ENCODE data around the gene ARPC2.

The ARPC2 gene

DNA sequence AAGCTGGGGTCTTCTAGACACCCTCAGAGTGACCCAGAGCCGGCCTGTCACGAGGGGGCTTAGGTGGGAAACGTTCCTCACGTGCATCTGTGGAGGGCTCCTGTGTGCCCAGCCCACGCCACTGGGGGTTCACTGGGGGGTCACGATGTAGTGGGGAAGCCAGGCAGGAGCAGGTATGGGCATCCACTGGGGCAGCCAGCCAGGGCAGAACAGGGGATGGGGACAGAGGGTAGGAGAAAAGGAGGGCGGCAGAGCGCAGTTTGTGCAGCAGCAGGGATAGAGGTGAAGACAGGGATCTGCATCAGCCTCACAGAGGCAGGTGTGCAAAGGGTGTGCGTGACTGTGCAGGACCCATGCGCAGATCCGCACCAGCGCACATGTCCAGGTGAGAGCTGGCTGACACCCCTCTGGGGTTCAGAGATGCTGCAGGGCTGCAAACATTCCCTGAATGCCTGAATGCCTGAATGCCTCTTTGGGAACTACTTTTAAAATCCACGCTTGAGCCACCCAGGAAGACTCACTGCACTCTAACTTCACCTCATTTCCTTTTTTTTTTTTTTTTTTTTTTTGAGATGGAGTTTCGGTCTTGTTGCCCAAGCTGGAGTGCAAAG lies 63.4 kb downstream of the ARPC2 start:
- no peak overlapping the region for H3K4me3 ChIP-seq (IDR thresholded peaks at IDR 0.05; ENCODE audit: insufficient read depth, low read depth, low read length)
- no peak overlapping the region for H3K9ac ChIP-seq
- no peaks in the 10 kb centered on the region for H4K20me1 ChIP-seq (ENCODE audit: insufficient read depth)
- no peaks in the 10 kb centered on the region for H3K36me3 ChIP-seq (ENCODE audit: insufficient read depth)
- peaks cover 32% of the 10 kb centered on the region for H3K4me1 ChIP-seq (ENCODE audit: low read depth, poor library complexity, severe bottlenecking)
- peaks cover 17% of the 10 kb centered on the region; the same call in 1 of the 2 replicates for H3K79me2 ChIP-seq (ENCODE audit: insufficient read depth, low read depth)
- TF ChIP-seq, protein P1, sequence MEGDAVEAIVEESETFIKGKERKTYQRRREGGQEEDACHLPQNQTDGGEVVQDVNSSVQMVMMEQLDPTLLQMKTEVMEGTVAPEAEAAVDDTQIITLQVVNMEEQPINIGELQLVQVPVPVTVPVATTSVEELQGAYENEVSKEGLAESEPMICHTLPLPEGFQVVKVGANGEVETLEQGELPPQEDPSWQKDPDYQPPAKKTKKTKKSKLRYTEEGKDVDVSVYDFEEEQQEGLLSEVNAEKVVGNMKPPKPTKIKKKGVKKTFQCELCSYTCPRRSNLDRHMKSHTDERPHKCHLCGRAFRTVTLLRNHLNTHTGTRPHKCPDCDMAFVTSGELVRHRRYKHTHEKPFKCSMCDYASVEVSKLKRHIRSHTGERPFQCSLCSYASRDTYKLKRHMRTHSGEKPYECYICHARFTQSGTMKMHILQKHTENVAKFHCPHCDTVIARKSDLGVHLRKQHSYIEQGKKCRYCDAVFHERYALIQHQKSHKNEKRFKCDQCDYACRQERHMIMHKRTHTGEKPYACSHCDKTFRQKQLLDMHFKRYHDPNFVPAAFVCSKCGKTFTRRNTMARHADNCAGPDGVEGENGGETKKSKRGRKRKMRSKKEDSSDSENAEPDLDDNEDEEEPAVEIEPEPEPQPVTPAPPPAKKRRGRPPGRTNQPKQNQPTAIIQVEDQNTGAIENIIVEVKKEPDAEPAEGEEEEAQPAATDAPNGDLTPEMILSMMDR (conservative IDR thresholded peaks at IDR 0.05; ENCODE audit: low read depth, low read length): no peak
- no peak overlapping the region for H3K27ac ChIP-seq
- no peak overlapping the region for H2AFZ ChIP-seq (ENCODE audit: low read depth)
- no peaks in the 10 kb centered on the region for H3K27me3 ChIP-seq (ENCODE audit: insufficient read depth, low read depth)
- no peak overlapping the region for H3K4me2 ChIP-seq

DNA sequence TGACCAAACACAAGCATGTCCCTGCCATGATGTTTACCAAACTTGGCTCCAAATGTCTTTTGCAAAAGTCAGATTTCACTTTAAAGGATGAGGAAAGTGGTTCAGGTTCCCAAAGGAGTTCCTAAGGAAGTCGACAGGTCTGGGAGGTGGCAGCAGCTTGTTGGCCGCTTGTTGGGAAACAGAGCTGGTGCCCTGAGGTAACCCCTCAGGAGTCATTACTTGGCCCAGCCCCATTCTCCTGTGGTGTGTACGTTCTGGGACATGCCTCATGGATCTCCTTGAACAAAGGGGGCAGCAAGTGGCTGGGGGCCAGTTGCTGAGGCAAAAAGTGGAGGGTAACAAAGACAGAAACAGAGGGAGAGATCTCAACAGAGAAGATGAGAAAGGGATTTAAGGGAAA lies 64.5 kb downstream of the ARPC2 start:
- peaks cover 43% of the 10 kb centered on the region for H3K4me1 ChIP-seq (ENCODE audit: low read depth, poor library complexity, severe bottlenecking)
- no peaks in the 10 kb centered on the region for H4K20me1 ChIP-seq (ENCODE audit: insufficient read depth)
- H2AFZ ChIP-seq (ENCODE audit: low read depth): no peak overlapping the region
- no peaks in the 10 kb centered on the region for H3K36me3 ChIP-seq (ENCODE audit: insufficient read depth)
- no peak overlapping the region for H3K4me2 ChIP-seq
- no peak overlapping the region for H3K27ac ChIP-seq
- peaks cover 28% of the 10 kb centered on the region for H3K79me2 ChIP-seq (ENCODE audit: insufficient read depth, low read depth)
- no peaks in the 10 kb centered on the region for H3K27me3 ChIP-seq (ENCODE audit: insufficient read depth, low read depth)
- H3K4me3 ChIP-seq (IDR thresholded peaks at IDR 0.05; ENCODE audit: insufficient read depth, low read depth, low read length): no peak overlapping the region
- no peak overlapping the region for H3K9ac ChIP-seq
- TF ChIP-seq, protein P1 (conservative IDR thresholded peaks at IDR 0.05; ENCODE audit: low read depth, low read length): no peak

DNA sequence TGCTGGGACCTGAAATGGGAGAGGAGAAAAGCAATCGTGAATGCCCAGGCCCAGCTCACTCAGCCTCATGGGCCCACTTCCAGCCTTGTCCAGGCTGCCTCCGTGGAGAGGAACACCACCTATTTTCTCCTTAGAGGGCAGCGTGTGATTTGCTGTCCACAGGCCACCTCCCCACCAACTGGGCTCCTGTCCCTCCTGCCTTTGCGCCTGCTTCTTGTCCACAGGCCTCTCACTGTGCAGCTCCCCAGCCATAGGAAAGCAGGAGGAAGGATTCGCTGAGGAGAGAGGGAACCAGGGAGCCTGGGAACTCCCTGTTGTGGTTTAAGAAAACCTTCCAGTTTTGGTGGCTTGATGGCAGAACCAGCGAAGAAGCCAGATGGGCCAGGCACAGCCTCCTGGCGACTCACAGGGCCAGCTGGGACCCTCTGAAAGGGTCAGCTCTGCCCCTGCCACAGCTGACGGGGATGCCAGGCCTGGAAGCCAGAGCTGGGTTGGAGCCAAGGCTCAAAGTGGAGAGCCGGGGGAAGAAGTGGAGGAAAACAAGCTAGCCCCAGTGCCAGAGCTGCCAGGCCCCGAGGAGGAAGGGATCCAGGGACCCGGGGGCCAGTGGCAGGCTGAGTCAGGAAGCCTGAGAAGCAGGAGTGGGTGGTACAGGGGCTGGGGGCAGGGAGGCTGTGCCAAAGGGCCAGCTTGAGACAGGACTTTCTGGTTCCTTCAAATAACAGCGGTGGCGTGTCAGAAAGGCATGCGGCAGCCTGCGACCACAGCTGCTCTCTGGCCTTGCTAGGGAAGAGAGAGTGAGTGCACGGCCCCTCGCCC lies 65.4 kb downstream of the ARPC2 start:
- Histone ChIP-seq H3K4me1 (ENCODE audit: low read depth, poor library complexity, severe bottlenecking) (peaks cover 50% of the 10 kb centered on the region), H2AFZ (ENCODE audit: low read depth) (no peak overlapping the region), H3K36me3 (ENCODE audit: insufficient read depth) (no peaks in the 10 kb centered on the region), H3K9ac (no peak overlapping the region), H3K4me2 (no peak overlapping the region), H3K4me3 (IDR thresholded peaks at IDR 0.05; ENCODE audit: insufficient read depth, low read depth, low read length) (no peak overlapping the region), H3K27me3 (ENCODE audit: insufficient read depth, low read depth) (no peaks in the 10 kb centered on the region), H3K27ac (no peak overlapping the region), H4K20me1 (ENCODE audit: insufficient read depth) (no peaks in the 10 kb centered on the region), H3K79me2 (ENCODE audit: insufficient read depth, low read depth) (peaks cover 33% of the 10 kb centered on the region)
- TF ChIP-seq, protein P1 (conservative IDR thresholded peaks at IDR 0.05; ENCODE audit: low read depth, low read length): no peak

DNA sequence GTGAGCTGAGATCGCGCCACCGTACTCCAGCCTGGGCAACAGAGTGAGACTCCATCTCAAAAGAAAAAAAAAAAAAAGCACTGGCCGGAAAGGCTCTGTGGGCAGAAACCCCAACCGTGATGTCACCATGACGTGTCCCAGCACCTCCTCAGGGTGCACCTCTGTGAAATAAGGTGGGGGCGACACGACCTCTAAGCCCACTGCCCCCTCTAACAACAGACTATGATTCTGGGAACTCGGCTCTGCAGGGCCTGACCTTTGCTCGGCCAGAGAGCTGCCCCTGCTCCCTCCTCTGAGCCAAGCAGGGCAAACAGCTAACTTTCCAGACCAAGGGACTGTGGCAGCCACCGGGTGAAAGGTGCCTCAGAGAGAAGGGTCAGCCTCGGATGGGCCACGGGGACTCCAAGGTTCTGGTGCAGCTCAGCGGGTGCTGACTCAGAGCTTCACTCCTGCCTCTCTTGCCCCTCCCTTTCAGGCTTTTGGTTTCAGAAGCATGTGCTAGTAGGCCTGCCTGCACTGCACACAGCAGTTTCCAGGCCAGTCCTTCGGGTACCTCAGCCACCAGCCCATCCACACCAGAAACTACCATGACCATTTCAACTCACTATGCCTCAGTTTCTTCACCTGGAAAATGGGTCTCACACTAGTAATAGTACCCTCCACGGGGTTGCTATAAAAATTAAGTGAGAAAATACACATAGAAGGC lies 67.3 kb downstream of the ARPC2 start:
- peak overlapping the region; percentile 90 for H3K4me2 ChIP-seq
- peaks cover 68% of the 10 kb centered on the region for H3K4me1 ChIP-seq (ENCODE audit: low read depth, poor library complexity, severe bottlenecking)
- no peak overlapping the region for H3K4me3 ChIP-seq (IDR thresholded peaks at IDR 0.05; ENCODE audit: insufficient read depth, low read depth, low read length)
- H3K36me3 ChIP-seq (ENCODE audit: insufficient read depth): no peaks in the 10 kb centered on the region
- H3K27ac ChIP-seq: peak overlapping the region; percentile 78
- no peaks in the 10 kb centered on the region for H4K20me1 ChIP-seq (ENCODE audit: insufficient read depth)
- no peaks in the 10 kb centered on the region for H3K27me3 ChIP-seq (ENCODE audit: insufficient read depth, low read depth)
- peak overlapping the region; percentile 43; the same call in 1 of the 2 replicates for H2AFZ ChIP-seq (ENCODE audit: low read depth)
- H3K9ac ChIP-seq: peak overlapping the region; percentile 58; the same call in 1 of the 2 replicates
- peaks cover 46% of the 10 kb centered on the region for H3K79me2 ChIP-seq (ENCODE audit: insufficient read depth, low read depth)
- TF ChIP-seq, protein P1 (conservative IDR thresholded peaks at IDR 0.05; ENCODE audit: low read depth, low read length): no peak
